ENCODE measurements around the gene CEACAM21. TPM values are rescaled to one million over a fixed set of nuclear protein-coding genes. Genes with fewer than 3 reads are reported as not detected.
A peak's percentile ranks its signal among the peaks of the same experiment; 100 is the strongest.

Gene CEACAM21
- total RNA-seq, 2 donors from 2014 or later, result 0.52 TPM; not detected in 1

DNA sequence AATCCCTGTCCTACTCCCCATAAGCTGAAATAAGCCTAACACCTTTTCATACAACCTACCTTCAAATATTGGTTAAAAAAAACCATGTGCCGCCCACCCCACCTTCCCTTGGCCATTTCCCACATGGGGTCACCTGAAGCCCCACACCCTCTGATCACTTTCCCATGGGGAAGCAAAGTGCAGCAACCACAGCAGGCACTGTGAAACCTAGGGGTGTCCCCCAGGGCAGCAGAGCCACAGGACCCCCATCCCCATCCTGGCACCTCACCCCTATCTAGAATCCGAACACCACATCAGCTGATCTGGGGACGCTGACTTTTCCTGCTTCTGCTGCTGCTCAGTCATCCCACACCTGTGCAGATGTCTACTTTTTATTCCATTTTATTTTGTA lies 19.9 kb downstream of the CEACAM21 start:
- intact Hi-C loops (cut with DNase I), result no loop called here
- Histone ChIP-seq H3K27me3 (no peaks in the 10 kb centered on the region), H3K4me3 (no peak overlapping the region), H3K9me3 (peaks cover 0 to 4% (median 0%) of the 10 kb centered on the region in 3 donors), H3K4me1 (no peaks in the 10 kb centered on the region), H3K36me3 (replicated peaks in 1 of 2; ENCODE audit: insufficient read depth in 1 of 2, low read depth in 2 of 2) (no peaks in the 10 kb centered on the region), H3K27ac (no peak overlapping the region)
- TF ChIP-seq POLR2A (IDR thresholded peaks at IDR 0.05), result no peak
- TF ChIP-seq, protein P1, sequence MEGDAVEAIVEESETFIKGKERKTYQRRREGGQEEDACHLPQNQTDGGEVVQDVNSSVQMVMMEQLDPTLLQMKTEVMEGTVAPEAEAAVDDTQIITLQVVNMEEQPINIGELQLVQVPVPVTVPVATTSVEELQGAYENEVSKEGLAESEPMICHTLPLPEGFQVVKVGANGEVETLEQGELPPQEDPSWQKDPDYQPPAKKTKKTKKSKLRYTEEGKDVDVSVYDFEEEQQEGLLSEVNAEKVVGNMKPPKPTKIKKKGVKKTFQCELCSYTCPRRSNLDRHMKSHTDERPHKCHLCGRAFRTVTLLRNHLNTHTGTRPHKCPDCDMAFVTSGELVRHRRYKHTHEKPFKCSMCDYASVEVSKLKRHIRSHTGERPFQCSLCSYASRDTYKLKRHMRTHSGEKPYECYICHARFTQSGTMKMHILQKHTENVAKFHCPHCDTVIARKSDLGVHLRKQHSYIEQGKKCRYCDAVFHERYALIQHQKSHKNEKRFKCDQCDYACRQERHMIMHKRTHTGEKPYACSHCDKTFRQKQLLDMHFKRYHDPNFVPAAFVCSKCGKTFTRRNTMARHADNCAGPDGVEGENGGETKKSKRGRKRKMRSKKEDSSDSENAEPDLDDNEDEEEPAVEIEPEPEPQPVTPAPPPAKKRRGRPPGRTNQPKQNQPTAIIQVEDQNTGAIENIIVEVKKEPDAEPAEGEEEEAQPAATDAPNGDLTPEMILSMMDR (IDR thresholded peaks at IDR 0.05), result no peak
- DNase-seq (no peak), ATAC-seq (no peak)
- WGBS, 2 donors, result 12 to 28% methylated on average over 3 of the region's 3 CpGs

DNA sequence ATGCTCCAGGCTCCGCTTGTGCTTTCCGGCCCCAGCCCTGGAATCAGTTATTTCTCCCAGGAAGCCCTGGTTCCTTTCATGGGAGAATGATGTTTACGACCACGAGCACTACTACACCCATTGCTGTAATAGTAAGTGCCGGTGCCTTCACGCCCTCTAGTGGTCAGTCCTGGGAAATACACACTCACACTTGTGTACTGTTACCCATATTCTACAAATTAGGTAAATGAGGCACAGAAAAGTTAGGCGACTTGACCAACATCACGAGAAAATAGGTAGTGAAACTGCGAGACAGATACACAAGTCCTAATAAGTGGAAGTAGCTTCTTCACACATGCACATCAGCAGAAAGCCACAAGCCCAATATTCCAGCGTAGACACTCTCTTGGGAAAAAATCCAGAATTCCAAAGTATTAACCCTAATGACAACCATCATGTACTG lies 21.7 kb downstream of the CEACAM21 start:
- TF ChIP-seq, protein P1 (IDR thresholded peaks at IDR 0.05), result peak; percentile 71 to 81 (median 77)
- no peak for TF ChIP-seq POLR2A (IDR thresholded peaks at IDR 0.05)
- intact Hi-C loops (cut with DNase I), result no loop called here
- H3K36me3 ChIP-seq (replicated peaks in 1 of 2; ENCODE audit: insufficient read depth in 1 of 2, low read depth in 2 of 2), result no peaks in the 10 kb centered on the region
- peaks cover 0 to 4% (median 0%) of the 10 kb centered on the region in 3 donors for H3K9me3 ChIP-seq
- WGBS, 2 donors, result 6 to 7% methylated on average over 10 of the region's 10 CpGs
- H3K4me3 ChIP-seq, result no peak overlapping the region
- no peak overlapping the region for H3K27ac ChIP-seq
- DNase-seq (peak; percentile 68 to 80 (median 72)), ATAC-seq (peak; percentile 63)
- H3K4me1 ChIP-seq, result no peaks in the 10 kb centered on the region
- no peaks in the 10 kb centered on the region for H3K27me3 ChIP-seq

DNA sequence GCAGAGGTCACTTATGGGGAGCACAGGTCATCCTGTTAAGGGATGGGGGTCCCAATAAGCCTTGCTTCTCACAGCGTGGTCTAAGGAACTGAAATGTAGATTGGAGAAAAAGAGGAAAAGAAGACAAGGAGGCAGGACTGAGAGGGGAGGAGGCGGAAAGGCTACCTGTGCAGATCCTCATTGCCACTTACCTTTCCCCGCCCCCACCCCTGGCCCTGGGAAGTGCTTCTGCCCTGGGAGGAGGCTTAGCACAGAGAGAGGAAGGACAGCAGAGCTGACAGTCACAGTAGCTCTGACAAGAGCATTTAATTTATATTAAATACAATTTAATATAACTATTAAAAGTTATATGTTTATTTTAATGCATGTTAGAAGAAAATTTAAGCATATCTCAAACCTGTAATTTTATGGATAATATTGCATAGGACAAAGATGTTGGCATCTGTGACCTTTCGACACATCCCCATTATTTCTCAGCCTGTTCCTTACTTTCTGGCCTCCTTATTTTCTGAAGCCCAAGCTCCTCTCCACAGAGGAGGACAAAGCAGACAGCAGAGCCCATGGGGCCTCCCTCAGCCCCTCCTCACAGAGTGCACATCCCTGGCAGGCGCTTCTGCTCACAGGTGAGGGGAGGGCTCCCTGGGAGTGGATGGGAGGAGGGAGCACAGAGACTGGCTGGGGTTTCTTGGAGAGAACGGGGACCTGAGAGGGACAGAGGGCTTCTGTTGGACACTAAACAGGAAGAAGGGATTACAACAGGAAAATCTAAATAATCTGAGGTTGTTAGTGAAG lies 23.4 kb downstream of the CEACAM21 start:
- Histone ChIP-seq H3K27ac (no peak overlapping the region), H3K9me3 (peaks cover 0 to 4% (median 0%) of the 10 kb centered on the region in 3 donors), H3K36me3 (replicated peaks in 1 of 2; ENCODE audit: insufficient read depth in 1 of 2, low read depth in 2 of 2) (no peaks in the 10 kb centered on the region), H3K27me3 (no peaks in the 10 kb centered on the region), H3K4me1 (no peaks in the 10 kb centered on the region), H3K4me3 (no peak overlapping the region)
- ATAC-seq (no peak), DNase-seq (no peak)
- 44 to 45% methylated on average over 6 of the region's 6 CpGs for WGBS, 2 donors
- intact Hi-C loops (cut with DNase I), result no loop called here
- TF ChIP-seq POLR2A (IDR thresholded peaks at IDR 0.05), result no peak
- TF ChIP-seq, protein P1 (IDR thresholded peaks at IDR 0.05), result no peak

DNA sequence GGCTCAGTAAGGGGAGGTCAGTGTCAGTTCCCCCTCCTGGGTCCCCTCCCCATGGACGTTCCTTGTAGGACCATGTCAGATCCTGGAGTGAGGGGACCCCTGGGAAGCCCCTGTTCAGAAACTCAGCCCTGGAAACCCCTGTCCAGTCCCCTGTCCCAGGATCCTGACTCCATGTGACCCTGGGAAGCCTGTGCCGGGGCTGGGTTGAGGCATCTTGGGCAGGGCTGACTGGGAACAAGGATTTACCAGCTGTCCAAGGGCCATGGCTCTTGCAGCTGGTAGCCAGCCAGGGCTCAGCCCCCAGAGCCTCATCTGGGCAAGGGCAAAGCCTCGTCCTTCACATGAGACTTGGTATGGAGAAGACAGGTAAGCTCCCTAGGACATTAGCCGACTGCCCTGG lies 25.8 kb downstream of the CEACAM21 start:
- no peak for TF ChIP-seq POLR2A (IDR thresholded peaks at IDR 0.05)
- TF ChIP-seq, protein P1 (IDR thresholded peaks at IDR 0.05), result no peak
- no peaks in the 10 kb centered on the region for H3K36me3 ChIP-seq (replicated peaks in 1 of 2; ENCODE audit: insufficient read depth in 1 of 2, low read depth in 2 of 2)
- no peak for ATAC-seq

More for the DNA sequence above, 25.8 kb downstream of the CEACAM21 start:
- intact Hi-C loops (cut with DNase I), result no loop called here
- DNase-seq, result no peak
- H3K9me3 ChIP-seq, result peaks cover 0 to 4% (median 0%) of the 10 kb centered on the region in 3 donors
- H3K4me1 ChIP-seq, result no peaks in the 10 kb centered on the region
- H3K4me3 ChIP-seq, result no peak overlapping the region
- no peaks in the 10 kb centered on the region for H3K27me3 ChIP-seq
- WGBS, 2 donors, result 20 to 39% methylated on average over 1 to 4 of the region's 4 CpGs
- no peak overlapping the region for H3K27ac ChIP-seq
